GM23338 (cell line): Measurements from ENCODE around the gene ARMH1. TPM values are rescaled to one million over a fixed set of nuclear protein-coding genes. Genes with fewer than 3 reads are reported as not detected.

Experiments
- ATAC-seq: fragments of 200-7000 bp; cut with Tn5 transposase; 3 replicates; pipeline ENCODE4 v1.9.1; 2020
- DNase-seq: peaks from one replicate; pipeline ENCODE4 v3.0.0-alpha.2; 2015; ENCODE audit warnings: low spot score
- H2AFZ ChIP-seq: fragments of 200-600 bp; sonication (generic); 2 replicates; pipeline ENCODE4 v1.8.0; 2016; ENCODE audit warnings: antibody characterized with exemption, mild to moderate bottlenecking, moderate library complexity
- H3F3A ChIP-seq: fragments of 200-600 bp; sonication (generic); replicated peaks from 2 replicates; pipeline ENCODE4 v1.8.0; 2017; ENCODE audit warnings: antibody characterized with exemption, mixed run types, low read depth
- H3K27ac ChIP-seq: fragments of 200-600 bp; sonication (generic); 2 replicates; pipeline ENCODE4 v1.6.1; 2016; ENCODE audit warnings: low read depth
- H3K27me3 ChIP-seq: fragments of 200-600 bp; sonication (generic); 2 replicates; pipeline ENCODE4 v1.8.0; 2016; ENCODE audit warnings: mild to moderate bottlenecking, mixed run types, moderate library complexity; ENCODE audit not compliant: insufficient read depth
- H3K36me3 ChIP-seq: fragments of 200-600 bp; sonication (generic); 2 replicates; pipeline ENCODE4 v1.8.0; 2016; ENCODE audit warnings: mild to moderate bottlenecking; ENCODE audit not compliant: insufficient read depth
- H3K4me1 ChIP-seq: fragments of 200-600 bp; sonication (generic); 2 replicates; pipeline ENCODE4 v1.8.0; 2016; ENCODE audit warnings: mild to moderate bottlenecking, moderate library complexity; ENCODE audit not compliant: insufficient read depth
- H3K4me2 ChIP-seq: fragments of 200-600 bp; sonication (generic); 2 replicates; pipeline ENCODE4 v1.7.1; 2017; ENCODE audit warnings: mixed run types
- H3K4me3 ChIP-seq: fragments of 200-600 bp; sonication (generic); 2 replicates; pipeline ENCODE4 v1.6.1; 2016; ENCODE audit warnings: mixed run types
- H3K79me2 ChIP-seq: fragments of 200-600 bp; sonication (generic); replicated peaks from 2 replicates; pipeline ENCODE4 v1.8.0; 2017; ENCODE audit warnings: mild to moderate bottlenecking; ENCODE audit not compliant: insufficient read depth
- H3K9me2 ChIP-seq: fragments of 200-600 bp; sonication (generic); 2 replicates; pipeline ENCODE4 v1.8.0; 2017; ENCODE audit not compliant: insufficient read depth
- H4K20me1 ChIP-seq: fragments of 200-600 bp; sonication (generic); replicated peaks from 2 replicates; pipeline ENCODE4 v1.8.0; 2017; ENCODE audit warnings: mild to moderate bottlenecking; ENCODE audit not compliant: insufficient read depth
- H3K27ac Mint-ChIP-seq: 2 replicates; pipeline ENCODE4 v1.8.0; 2020; ENCODE audit warnings: inconsistent platforms, mild to moderate bottlenecking, moderate library complexity, mixed read lengths
- H3K27me3 Mint-ChIP-seq: 3 replicates; pipeline ENCODE4 v1.8.0; 2022; ENCODE audit warnings: low read depth, mild to moderate bottlenecking, moderate library complexity, mixed read lengths, inconsistent platforms; ENCODE audit not compliant: insufficient read depth, poor library complexity
- H3K36me3 Mint-ChIP-seq: 3 replicates; pipeline ENCODE4 v1.8.0; 2021; ENCODE audit warnings: low read depth, mild to moderate bottlenecking, inconsistent platforms, moderate library complexity, mixed read lengths
- H3K4me1 Mint-ChIP-seq: 3 replicates; pipeline ENCODE4 v1.8.0; 2020; ENCODE audit warnings: mild to moderate bottlenecking, inconsistent platforms, mixed read lengths
- H3K4me3 Mint-ChIP-seq: 3 replicates; pipeline ENCODE4 v1.8.0; 2021; ENCODE audit warnings: moderate library complexity, mild to moderate bottlenecking, inconsistent platforms, mixed read lengths
- H3K9me3 Mint-ChIP-seq: 3 replicates; pipeline ENCODE4 v1.8.0; 2020; ENCODE audit warnings: moderate library complexity, mild to moderate bottlenecking, inconsistent platforms, mixed read lengths
- CREB1 ChIP-seq: fragments of 250-450 bp; sonication (Bioruptor Pico); IDR thresholded peaks from 2 replicates; pipeline ENCODE4 v1.5.0; 2020; ENCODE audit warnings: low read depth, mild to moderate bottlenecking, moderate library complexity
- ETS1 ChIP-seq: IDR thresholded peaks from 2 replicates; pipeline ENCODE4 v1.6.1; 2016; ENCODE audit warnings: antibody characterized with exemption
- EZH2 ChIP-seq: fragments of 200-600 bp; sonication (generic); IDR thresholded peaks from one replicate; pipeline ENCODE4 v1.8.0; 2017; ENCODE audit warnings: antibody characterized with exemption, mild to moderate bottlenecking, low read depth; ENCODE audit not compliant: unreplicated experiment
- EZH2phosphoT487 ChIP-seq: fragments of 200-600 bp; sonication (generic); IDR thresholded peaks from one replicate; pipeline ENCODE4 v1.8.1; 2018; ENCODE audit warnings: antibody characterized with exemption; ENCODE audit not compliant: unreplicated experiment
- JUNB ChIP-seq: IDR thresholded peaks from one replicate; pipeline ENCODE4 v1.6.1; 2016; ENCODE audit warnings: antibody characterized with exemption; ENCODE audit not compliant: unreplicated experiment
- NANOG ChIP-seq: IDR thresholded peaks from 2 replicates; pipeline ENCODE4 v1.6.1; 2016; ENCODE audit warnings: antibody characterized with exemption, borderline replicate concordance
- POLR2AphosphoS5 ChIP-seq: IDR thresholded peaks from 2 replicates; pipeline ENCODE4 v1.6.1; 2016; ENCODE audit warnings: antibody characterized with exemption, low read depth
- REST ChIP-seq: IDR thresholded peaks from one replicate; pipeline ENCODE4 v1.6.1; 2018; ENCODE audit warnings: antibody characterized with exemption; ENCODE audit not compliant: unreplicated experiment
- STAT1 ChIP-seq: IDR thresholded peaks from one replicate; pipeline ENCODE4 v1.6.1; 2016; ENCODE audit warnings: antibody characterized with exemption; ENCODE audit not compliant: unreplicated experiment
- ZNF114 ChIP-seq: fragments of 250-450 bp; sonication (Bioruptor Pico); IDR thresholded peaks from 2 replicates; pipeline ENCODE4 v1.5.0; 2020; ENCODE audit warnings: mild to moderate bottlenecking, moderate library complexity
- ZNF331 ChIP-seq: fragments of 250-450 bp; sonication (Bioruptor Pico); IDR thresholded peaks from 2 replicates; pipeline ENCODE4 v1.5.0; 2020; ENCODE audit warnings: low read depth, mild to moderate bottlenecking, moderate library complexity
- polyA plus RNA-seq: library from polyadenylated mRNA; unstranded; fragments of >200 nt; fragmentation: Nextera tagmentation; extraction: Ambion mirVana; gene quantifications from 2 replicates; pipeline ENCODE4 v1.2.1, GENCODE V29; 2016
- total RNA-seq: library from RNA; depleted of rRNA; stranded (reverse); fragments of >200 nt; shearing (Covaris generic); gene quantifications from 2 replicates; pipeline ENCODE4 v1.2.3, GENCODE V29; 2014
- TF ChIP-seq, protein P1 (sequence below), 2 experiments: fragments of 200-600 bp in 1 of 2; sonication (generic) in 1 of 2; conservative IDR thresholded peaks; 2 replicates each; pipeline versions ENCODE4 v1.5.1 to v1.6.1; 2016 to 2017; ENCODE audit warnings: antibody characterized with exemption in 2 of 2, low read depth in 2 of 2, mild to moderate bottlenecking in 2 of 2, moderate library complexity in 1 of 2

Gene ARMH1
- total and polyA plus RNA-seq, 2 experiments from 2014 or later = 0.31 TPM; not detected in 1

DNA sequence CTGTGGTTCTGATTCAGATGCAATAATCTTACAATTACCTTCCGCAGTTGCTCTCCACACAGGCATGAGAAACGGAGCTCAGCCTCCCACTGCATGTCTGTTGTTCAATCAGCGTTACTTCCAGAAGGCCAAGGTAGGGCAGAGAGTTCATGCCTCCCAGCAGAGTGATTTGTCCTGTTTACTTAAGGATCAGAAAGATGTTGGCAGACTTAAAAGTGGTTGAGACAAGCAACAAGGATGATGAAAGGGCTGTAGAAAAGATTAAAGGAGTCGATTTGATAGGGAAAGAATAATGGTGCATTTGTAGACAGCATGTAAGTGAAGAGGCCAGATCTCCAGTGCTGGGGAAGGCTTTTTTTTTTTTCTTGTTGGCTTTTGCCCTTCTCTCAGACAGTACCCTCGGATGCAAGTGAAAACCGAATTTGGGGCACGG lies 26.6 kb downstream of the ARMH1 start (continued):
- TF ChIP-seq, protein P1, sequence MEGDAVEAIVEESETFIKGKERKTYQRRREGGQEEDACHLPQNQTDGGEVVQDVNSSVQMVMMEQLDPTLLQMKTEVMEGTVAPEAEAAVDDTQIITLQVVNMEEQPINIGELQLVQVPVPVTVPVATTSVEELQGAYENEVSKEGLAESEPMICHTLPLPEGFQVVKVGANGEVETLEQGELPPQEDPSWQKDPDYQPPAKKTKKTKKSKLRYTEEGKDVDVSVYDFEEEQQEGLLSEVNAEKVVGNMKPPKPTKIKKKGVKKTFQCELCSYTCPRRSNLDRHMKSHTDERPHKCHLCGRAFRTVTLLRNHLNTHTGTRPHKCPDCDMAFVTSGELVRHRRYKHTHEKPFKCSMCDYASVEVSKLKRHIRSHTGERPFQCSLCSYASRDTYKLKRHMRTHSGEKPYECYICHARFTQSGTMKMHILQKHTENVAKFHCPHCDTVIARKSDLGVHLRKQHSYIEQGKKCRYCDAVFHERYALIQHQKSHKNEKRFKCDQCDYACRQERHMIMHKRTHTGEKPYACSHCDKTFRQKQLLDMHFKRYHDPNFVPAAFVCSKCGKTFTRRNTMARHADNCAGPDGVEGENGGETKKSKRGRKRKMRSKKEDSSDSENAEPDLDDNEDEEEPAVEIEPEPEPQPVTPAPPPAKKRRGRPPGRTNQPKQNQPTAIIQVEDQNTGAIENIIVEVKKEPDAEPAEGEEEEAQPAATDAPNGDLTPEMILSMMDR (conservative IDR thresholded peaks at IDR 0.05; ENCODE audit: low read depth in 2 of 2) = no peak
- TF ChIP-seq REST (no peak), STAT1 (no peak), EZH2 (no peak), JUNB (no peak), CREB1 (CRISPR knock-in tag) (no peak), EZH2phosphoT487 (no peak), ZNF114 (CRISPR knock-in tag) (no peak), NANOG (no peak), ZNF331 (CRISPR knock-in tag) (no peak), POLR2AphosphoS5 (no peak)

DNA sequence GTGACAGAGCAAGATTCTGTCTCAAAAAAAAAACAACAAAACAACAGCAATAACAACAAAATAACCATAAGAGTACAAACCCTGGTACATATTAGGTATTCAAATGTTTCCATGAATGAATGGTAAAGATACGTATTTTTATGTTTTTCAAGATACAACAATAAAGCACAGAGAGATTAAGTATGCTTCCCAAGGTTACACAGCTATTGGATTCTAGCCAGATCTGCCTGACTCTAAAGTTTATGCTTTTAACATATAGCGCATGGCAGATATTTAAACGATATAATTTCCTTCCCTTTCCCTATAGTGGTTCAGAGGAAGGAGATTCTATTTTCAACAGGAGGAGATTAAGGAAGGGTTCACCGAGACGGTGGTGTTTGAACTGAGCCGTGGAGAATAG lies 31.0 kb downstream of the ARMH1 start:
- Mint-ChIP-seq H3K4me3 (no peak overlapping the region; the same call in 2 of the 3 replicates), H3K27me3 (peaks cover 7% of the 10 kb centered on the region), H3K36me3 (peaks cover 11% of the 10 kb centered on the region), H3K9me3 (peaks cover 13% of the 10 kb centered on the region), H3K4me1 (peaks cover 15% of the 10 kb centered on the region), H3K27ac (no peak overlapping the region)
- Histone ChIP-seq H3K9me2 (no peaks in the 10 kb centered on the region; the same call in 1 of the 2 replicates), H3K4me2 (no peak overlapping the region), H3K36me3 (no peaks in the 10 kb centered on the region), H2AFZ (no peak overlapping the region), H3K4me3 (no peak overlapping the region), H3K79me2 (no peaks in the 10 kb centered on the region), H3K27ac (no peak overlapping the region), H3K4me1 (no peaks in the 10 kb centered on the region; the same call in 1 of the 2 replicates), H4K20me1 (no peaks in the 10 kb centered on the region), H3F3A (peaks cover 3% of the 10 kb centered on the region), H3K27me3 (no peaks in the 10 kb centered on the region)
- no peak for TF ChIP-seq REST
- TF ChIP-seq ZNF114 (CRISPR knock-in tag) = no peak
- no peak for TF ChIP-seq CREB1 (CRISPR knock-in tag)
- no peak for TF ChIP-seq NANOG
- TF ChIP-seq STAT1 = no peak
- TF ChIP-seq JUNB = no peak
- TF ChIP-seq, protein P1 (conservative IDR thresholded peaks at IDR 0.05; ENCODE audit: low read depth in 2 of 2) = no peak
- TF ChIP-seq EZH2 = no peak
- TF ChIP-seq ZNF331 (CRISPR knock-in tag) = no peak
- no peak for TF ChIP-seq EZH2phosphoT487
- TF ChIP-seq POLR2AphosphoS5 = no peak
- no peak for TF ChIP-seq ETS1
- DNase-seq = no peak
- no peak for ATAC-seq
